ENCODE data around the gene NKX1-2. TPM values are rescaled to one million over a fixed set of nuclear protein-coding genes. Genes with fewer than 3 reads are reported as not detected.

Gene NKX1-2
- total RNA-seq, 3 donors from 2014 or later, result 0.33 to 0.73 TPM; not detected in 1

- Histone ChIP-seq H3K9me3 (no peaks in the 10 kb centered on the region), H3K4me1 (no peaks in the 10 kb centered on the region), H3K27me3 (no peaks in the 10 kb centered on the region), H3K4me3 (no peak overlapping the region), H3K27ac (no peak overlapping the region), H3K36me3 (no peaks in the 10 kb centered on the region)
- no peak for TF ChIP-seq POLR2A (IDR thresholded peaks at IDR 0.05)
- TF ChIP-seq CTCF (IDR thresholded peaks at IDR 0.05), result no peak
- no peak for TF ChIP-seq POLR2AphosphoS5 (IDR thresholded peaks at IDR 0.05)
- intact Hi-C loops (cut with DNase I; ENCODE audit: low total_unique reads), result no loop called here
- no peak for DNase-seq (ENCODE audit: low spot score in 2 of 2)
Observed at GRCh38 chr10:124482236-124482800, 32.5 kb upstream of the NKX1-2 start.

GRCh38 chr10:124481717-124482116 is 31.9 kb upstream of the NKX1-2 start:
- H3K9me3 ChIP-seq, result no peaks in the 10 kb centered on the region
- TF ChIP-seq POLR2A (IDR thresholded peaks at IDR 0.05) (no peak), POLR2AphosphoS5 (IDR thresholded peaks at IDR 0.05) (no peak)
- H3K27me3 ChIP-seq, result no peaks in the 10 kb centered on the region
- no peaks in the 10 kb centered on the region for H3K36me3 ChIP-seq
- no peak for DNase-seq (ENCODE audit: low spot score in 2 of 2)
- no peak overlapping the region for H3K27ac ChIP-seq
- no peaks in the 10 kb centered on the region for H3K4me1 ChIP-seq
- H3K4me3 ChIP-seq, result no peak overlapping the region
- intact Hi-C loops (cut with DNase I; ENCODE audit: low total_unique reads), result no loop called here

- Histone ChIP-seq H3K27ac (no peak overlapping the region), H3K36me3 (no peaks in the 10 kb centered on the region), H3K4me3 (no peak overlapping the region), H3K27me3 (no peaks in the 10 kb centered on the region), H3K9me3 (no peaks in the 10 kb centered on the region), H3K4me1 (no peaks in the 10 kb centered on the region)
- TF ChIP-seq POLR2AphosphoS5 (IDR thresholded peaks at IDR 0.05) (no peak), POLR2A (IDR thresholded peaks at IDR 0.05) (no peak), CTCF (IDR thresholded peaks at IDR 0.05) (no peak)
- intact Hi-C loops (cut with DNase I; ENCODE audit: low total_unique reads), result no loop called here
- no peak for DNase-seq (ENCODE audit: low spot score in 2 of 2)
Observed at GRCh38 chr10:124480860-124481259, 31.0 kb upstream of the NKX1-2 start.

- Histone ChIP-seq H3K4me1 (no peaks in the 10 kb centered on the region), H3K9me3 (no peaks in the 10 kb centered on the region), H3K4me3 (no peak overlapping the region), H3K27me3 (no peaks in the 10 kb centered on the region), H3K27ac (no peak overlapping the region), H3K36me3 (no peaks in the 10 kb centered on the region)
- intact Hi-C loops (cut with DNase I; ENCODE audit: low total_unique reads), result no loop called here
- no peak for DNase-seq (ENCODE audit: low spot score in 2 of 2)
- no peak for TF ChIP-seq CTCF (IDR thresholded peaks at IDR 0.05)
- no peak for TF ChIP-seq POLR2A (IDR thresholded peaks at IDR 0.05)
- TF ChIP-seq POLR2AphosphoS5 (IDR thresholded peaks at IDR 0.05), result no peak
Observed at GRCh38 chr10:124478515-124478914, 28.7 kb upstream of the NKX1-2 start.

GRCh38 chr10:124477614-124478363 is 28.0 kb upstream of the NKX1-2 start:
- TF ChIP-seq POLR2A (IDR thresholded peaks at IDR 0.05) (no peak), POLR2AphosphoS5 (IDR thresholded peaks at IDR 0.05) (no peak)
- Histone ChIP-seq H3K4me1 (no peaks in the 10 kb centered on the region), H3K4me3 (no peak overlapping the region), H3K36me3 (no peaks in the 10 kb centered on the region), H3K27ac (no peak overlapping the region), H3K27me3 (no peaks in the 10 kb centered on the region), H3K9me3 (no peaks in the 10 kb centered on the region)
- no peak for DNase-seq (ENCODE audit: low spot score in 2 of 2)
- intact Hi-C loops (cut with DNase I; ENCODE audit: low total_unique reads), result no loop called here

GRCh38 chr10:124476043-124476725 is 26.3 kb upstream of the NKX1-2 start:
- intact Hi-C loops (cut with DNase I; ENCODE audit: low total_unique reads), result no loop called here
- H3K27me3 ChIP-seq, result no peaks in the 10 kb centered on the region
- no peak overlapping the region for H3K4me3 ChIP-seq
- H3K36me3 ChIP-seq, result no peaks in the 10 kb centered on the region
- H3K27ac ChIP-seq, result no peak overlapping the region
- no peaks in the 10 kb centered on the region for H3K4me1 ChIP-seq
- H3K9me3 ChIP-seq, result no peaks in the 10 kb centered on the region
- TF ChIP-seq POLR2A (IDR thresholded peaks at IDR 0.05), result no peak
- no peak for TF ChIP-seq CTCF (IDR thresholded peaks at IDR 0.05)
- TF ChIP-seq POLR2AphosphoS5 (IDR thresholded peaks at IDR 0.05), result no peak
- no peak for DNase-seq (ENCODE audit: low spot score in 2 of 2)

All from breast epithelium (tissue), 4 donors.